Measurements from ENCODE around the gene AUTS2. TPM values are rescaled to one million over a fixed set of nuclear protein-coding genes. Genes with fewer than 3 reads are reported as not detected.

The AUTS2 gene
- total and polyA plus RNA-seq, 10 of the 15 experiments (the other 5 are each of a cell fraction or from before 2014, with no cell fraction given) = 6.4 to 55.6 (median 21.6) TPM

DNA sequence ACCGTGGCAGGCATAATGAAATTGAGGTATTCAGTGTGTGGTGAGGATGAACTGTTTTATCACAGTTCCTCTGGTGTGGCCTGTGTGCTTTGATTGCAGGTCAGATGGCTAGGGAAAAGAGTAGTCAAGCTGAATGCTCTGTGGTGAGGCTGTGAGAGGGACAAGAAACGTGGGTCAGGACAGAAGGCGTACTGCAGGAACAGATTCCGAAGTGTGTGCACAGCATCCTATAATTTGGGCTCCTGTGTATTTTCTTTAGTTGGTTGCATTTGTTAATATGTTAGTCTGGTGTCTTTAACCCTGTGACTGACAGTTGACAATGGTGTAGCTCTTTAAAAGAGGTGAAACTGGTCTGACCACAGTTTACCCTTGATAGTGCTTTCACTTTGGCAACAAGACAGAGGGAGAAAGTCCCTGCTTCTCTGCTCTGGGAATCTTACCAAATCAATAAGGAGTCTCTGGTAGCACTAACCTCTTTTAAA is 76.5 kb downstream of the AUTS2 start:
- peak; percentile 73 for FAIRE-seq
- WGBS (ENCODE audit: insufficient coverage, insufficient replicate concordance, low lambda C conversion rate, missing lambda C conversion rate) = 30% methylated on average over 4 of the region's 4 CpGs
- Histone ChIP-seq H3K9me3 (replicated peaks; ENCODE audit: control insufficient read depth, insufficient read depth, low read length) (no peaks in the 10 kb centered on the region), H3K27ac (ENCODE audit: control insufficient read depth, insufficient read depth) (peak overlapping the region; percentile 77), H3K27me3 (replicated peaks in 1 of 2; ENCODE audit: control insufficient read depth in 2 of 2, insufficient read depth in 2 of 2, low read length in 1 of 2) (no peaks in the 10 kb centered on the region), H3K79me2 (ENCODE audit: control insufficient read depth, insufficient read depth, low read length) (peaks cover 16% of the 10 kb centered on the region), H3K9ac (ENCODE audit: control insufficient read depth, insufficient read depth, low read length) (no peak overlapping the region), H3K4me1 (ENCODE audit: control insufficient read depth, insufficient read depth, low read length) (peaks cover 42% of the 10 kb centered on the region), H3K36me3 (ENCODE audit: control insufficient read depth in 2 of 2, insufficient read depth in 2 of 2, low read length in 1 of 2) (no peaks in the 10 kb centered on the region; a peak in 1 of 4 replicates), H2AFZ (ENCODE audit: control insufficient read depth, low read depth, low read length) (no peak overlapping the region), H3K4me2 (ENCODE audit: control insufficient read depth, insufficient read depth) (peak overlapping the region; percentile 36), H3K4me3 (no peak overlapping the region), H4K20me1 (ENCODE audit: control insufficient read depth, insufficient read depth) (no peaks in the 10 kb centered on the region)
- CTCF ChIA-PET = interaction anchor here (0.5 to 1.8 kb wide), 7 partner anchors 9 to 1064 kb away, joined by 3 to 9 read pairs (median 4); no protein-coding TSS in a partner anchor
- peak; percentile 78 for DNase-seq (ENCODE audit: low read depth, low spot score)
- intact Hi-C loops (cut with micrococcal nuclease; ENCODE audit: unreplicated experiment) (loop anchor here (1.0 to 10.0 kb wide), 6 partner anchors 10 to 1020 kb away; no protein-coding TSS in a partner anchor), in situ Hi-C loops (cut with MboI) (no loop called here)
- SMC1A ChIA-PET (ENCODE audit: uncharacterized antibody, unreplicated experiment) = interaction anchor here (0.6 to 5.7 kb wide), 16 partner anchors 10 to 150 kb away, joined by 3 to 89 read pairs (median 4); no protein-coding TSS in a partner anchor
- BruUV-seq (replicated peaks) = no TSS peak
- ATAC-seq = peak; percentile 83
- RAD21 ChIA-PET (ENCODE audit: unreplicated experiment) = interaction anchor here (0.7 to 1.9 kb wide), 19 partner anchors 9 to 231 kb away, joined by 3 to 24 read pairs (median 5); no protein-coding TSS in a partner anchor
- POLR2A ChIA-PET = interaction anchor here (0.7 to 1.2 kb wide), 5 partner anchors 9 to 129 kb away, joined by 3 to 6 read pairs (median 3); no protein-coding TSS in a partner anchor
- no peak for TF ChIP-seq YBX1 (IDR thresholded peaks at IDR 0.05)
- TF ChIP-seq E2F8 (IDR thresholded peaks at IDR 0.05; ENCODE audit: low read depth, partially characterized antibody) = no peak
- no peak for TF ChIP-seq ZNF384 (IDR thresholded peaks at IDR 0.05; ENCODE audit: borderline replicate concordance, low read depth, low read length)
- TF ChIP-seq ZZZ3 (IDR thresholded peaks at IDR 0.05; ENCODE audit: control insufficient read depth, insufficient read length, low read depth) = no peak
- TF ChIP-seq, protein P1, sequence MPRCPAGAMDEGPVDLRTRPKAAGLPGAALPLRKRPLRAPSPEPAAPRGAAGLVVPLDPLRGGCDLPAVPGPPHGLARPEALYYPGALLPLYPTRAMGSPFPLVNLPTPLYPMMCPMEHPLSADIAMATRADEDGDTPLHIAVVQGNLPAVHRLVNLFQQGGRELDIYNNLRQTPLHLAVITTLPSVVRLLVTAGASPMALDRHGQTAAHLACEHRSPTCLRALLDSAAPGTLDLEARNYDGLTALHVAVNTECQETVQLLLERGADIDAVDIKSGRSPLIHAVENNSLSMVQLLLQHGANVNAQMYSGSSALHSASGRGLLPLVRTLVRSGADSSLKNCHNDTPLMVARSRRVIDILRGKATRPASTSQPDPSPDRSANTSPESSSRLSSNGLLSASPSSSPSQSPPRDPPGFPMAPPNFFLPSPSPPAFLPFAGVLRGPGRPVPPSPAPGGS (IDR thresholded peaks at IDR 0.05; ENCODE audit: borderline replicate concordance, insufficient read depth, low read depth, low read length, poor library complexity, severe bottlenecking) = no peak
- TF ChIP-seq FOXM1 (IDR thresholded peaks at IDR 0.05; ENCODE audit: low read depth, low read length) = no peak
- TF ChIP-seq, protein P2, sequence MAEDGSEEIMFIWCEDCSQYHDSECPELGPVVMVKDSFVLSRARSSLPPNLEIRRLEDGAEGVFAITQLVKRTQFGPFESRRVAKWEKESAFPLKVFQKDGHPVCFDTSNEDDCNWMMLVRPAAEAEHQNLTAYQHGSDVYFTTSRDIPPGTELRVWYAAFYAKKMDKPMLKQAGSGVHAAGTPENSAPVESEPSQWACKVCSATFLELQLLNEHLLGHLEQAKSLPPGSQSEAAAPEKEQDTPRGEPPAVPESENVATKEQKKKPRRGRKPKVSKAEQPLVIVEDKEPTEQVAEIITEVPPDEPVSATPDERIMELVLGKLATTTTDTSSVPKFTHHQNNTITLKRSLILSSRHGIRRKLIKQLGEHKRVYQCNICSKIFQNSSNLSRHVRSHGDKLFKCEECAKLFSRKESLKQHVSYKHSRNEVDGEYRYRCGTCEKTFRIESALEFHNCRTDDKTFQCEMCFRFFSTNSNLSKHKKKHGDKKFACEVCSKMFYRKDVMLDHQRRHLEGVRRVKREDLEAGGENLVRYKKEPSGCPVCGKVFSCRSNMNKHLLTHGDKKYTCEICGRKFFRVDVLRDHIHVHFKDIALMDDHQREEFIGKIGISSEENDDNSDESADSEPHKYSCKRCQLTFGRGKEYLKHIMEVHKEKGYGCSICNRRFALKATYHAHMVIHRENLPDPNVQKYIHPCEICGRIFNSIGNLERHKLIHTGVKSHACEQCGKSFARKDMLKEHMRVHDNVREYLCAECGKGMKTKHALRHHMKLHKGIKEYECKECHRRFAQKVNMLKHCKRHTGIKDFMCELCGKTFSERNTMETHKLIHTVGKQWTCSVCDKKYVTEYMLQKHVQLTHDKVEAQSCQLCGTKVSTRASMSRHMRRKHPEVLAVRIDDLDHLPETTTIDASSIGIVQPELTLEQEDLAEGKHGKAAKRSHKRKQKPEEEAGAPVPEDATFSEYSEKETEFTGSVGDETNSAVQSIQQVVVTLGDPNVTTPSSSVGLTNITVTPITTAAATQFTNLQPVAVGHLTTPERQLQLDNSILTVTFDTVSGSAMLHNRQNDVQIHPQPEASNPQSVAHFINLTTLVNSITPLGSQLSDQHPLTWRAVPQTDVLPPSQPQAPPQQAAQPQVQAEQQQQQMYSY (CRISPR knock-in tag; IDR thresholded peaks at IDR 0.05) = no peak
- no peak for TF ChIP-seq MXI1 (IDR thresholded peaks at IDR 0.05; ENCODE audit: low read depth, low read length)
- peak; percentile 72; the same call in 1 of the 2 replicates for TF ChIP-seq MLLT1 (IDR thresholded peaks at IDR 0.05)
- TF ChIP-seq, protein P3, sequence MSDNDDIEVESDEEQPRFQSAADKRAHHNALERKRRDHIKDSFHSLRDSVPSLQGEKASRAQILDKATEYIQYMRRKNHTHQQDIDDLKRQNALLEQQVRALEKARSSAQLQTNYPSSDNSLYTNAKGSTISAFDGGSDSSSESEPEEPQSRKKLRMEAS (IDR thresholded peaks at IDR 0.05; ENCODE audit: low read depth, low read length) = no peak
- TF ChIP-seq SP1 (IDR thresholded peaks at IDR 0.05; ENCODE audit: low read depth, low read length) = no peak
- no peak for TF ChIP-seq NFYA (IDR thresholded peaks at IDR 0.05; ENCODE audit: borderline replicate concordance, low read depth, low read length)
- 0 out of 2 replicates have a peak, but pooled peaks have one; percentile 43 for TF ChIP-seq PAX5 (IDR thresholded peaks at IDR 0.05; ENCODE audit: borderline replicate concordance, low read depth, low read length)

Data from GM12878 (cell line).